ENCODE data around the gene KCNQ1.

Gene KCNQ1

GRCh38 chr11:2801711-2802388, 357.0 kb downstream of the KCNQ1 start:
- DNase-seq: no peak

DNA sequence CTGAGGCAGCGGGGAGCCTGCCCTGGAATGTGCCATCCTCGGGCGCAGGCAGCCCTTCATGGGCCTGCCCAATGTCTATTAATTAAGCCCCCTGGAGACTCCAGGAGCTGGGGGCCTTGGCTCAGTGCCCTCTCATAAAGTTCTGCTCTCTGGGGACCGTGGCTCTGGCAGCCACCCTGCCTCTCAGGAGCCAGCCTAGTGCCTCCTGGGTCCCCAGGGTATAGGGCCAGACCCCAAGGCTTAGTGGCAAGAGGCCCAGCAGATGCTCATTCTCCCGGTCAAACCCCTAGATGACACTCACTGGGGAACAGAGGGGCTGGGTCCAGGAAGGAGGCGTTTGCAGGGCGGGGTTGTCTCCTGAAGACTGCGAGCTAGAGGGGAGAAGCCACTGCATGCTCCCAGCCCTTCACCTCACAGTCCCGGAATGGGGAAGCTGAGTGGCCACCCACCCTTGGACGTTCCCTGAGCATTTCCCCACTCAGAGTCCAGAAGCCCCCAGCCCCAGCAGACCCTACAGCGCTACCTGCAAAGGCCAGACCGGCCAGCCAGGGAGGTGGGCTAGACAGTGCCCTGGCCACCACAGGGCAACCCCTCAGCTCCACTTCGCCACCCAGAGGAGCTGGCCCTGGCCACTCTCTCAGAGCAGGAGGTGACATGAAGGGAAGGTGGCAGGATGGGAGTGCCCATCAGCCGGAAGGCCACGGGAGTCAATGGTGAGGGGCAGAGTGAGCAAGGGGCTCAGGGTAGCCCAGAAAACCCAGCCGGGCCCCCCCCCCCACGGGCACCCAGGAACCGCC, 357.8 kb downstream of the KCNQ1 start:
- DNase-seq: no peak

- DNase-seq: no peak
These were observed 358.6 kb downstream of the KCNQ1 start for GRCh38 chr11:2803186-2804091.

- DNase-seq: no peak
These were observed 359.4 kb downstream of the KCNQ1 start for GRCh38 chr11:2804189-2804588.

DNA sequence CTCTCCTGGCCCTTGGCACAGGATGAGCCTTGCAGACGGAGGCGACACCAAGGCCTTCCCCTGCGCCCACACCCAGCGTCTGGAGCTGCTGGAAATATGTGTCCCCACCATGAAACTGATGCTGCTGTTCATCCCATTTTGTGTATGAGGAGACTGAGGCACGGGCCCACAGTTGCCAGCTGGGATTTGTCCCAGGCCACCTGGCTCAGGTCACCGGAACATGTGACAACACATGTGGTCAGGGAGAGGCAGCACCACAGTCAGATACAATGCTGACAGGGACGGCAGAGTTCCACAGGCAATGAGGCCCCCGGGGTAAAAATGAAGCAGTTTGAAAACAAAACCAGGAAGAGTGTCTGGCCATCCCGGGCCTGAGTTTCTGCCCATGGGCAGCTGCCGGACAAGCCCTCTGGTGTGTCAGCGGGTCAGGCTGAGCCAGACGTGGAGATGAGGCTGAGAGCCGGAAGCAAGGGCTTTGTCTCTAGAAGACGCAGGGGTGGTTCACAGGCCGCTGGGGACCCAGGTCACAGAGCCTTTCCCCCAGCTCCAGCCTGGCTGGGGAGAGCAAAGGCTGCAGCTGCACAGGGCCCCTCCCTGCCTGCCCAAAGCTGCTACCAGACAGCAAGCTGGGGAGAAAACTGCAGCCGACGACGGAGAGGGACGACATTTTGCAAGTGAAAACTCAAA, 360.0 kb downstream of the KCNQ1 start:
- no peak for DNase-seq

- no peak for DNase-seq
These were observed 360.7 kb downstream of the KCNQ1 start for GRCh38 chr11:2805388-2806056.

DNA sequence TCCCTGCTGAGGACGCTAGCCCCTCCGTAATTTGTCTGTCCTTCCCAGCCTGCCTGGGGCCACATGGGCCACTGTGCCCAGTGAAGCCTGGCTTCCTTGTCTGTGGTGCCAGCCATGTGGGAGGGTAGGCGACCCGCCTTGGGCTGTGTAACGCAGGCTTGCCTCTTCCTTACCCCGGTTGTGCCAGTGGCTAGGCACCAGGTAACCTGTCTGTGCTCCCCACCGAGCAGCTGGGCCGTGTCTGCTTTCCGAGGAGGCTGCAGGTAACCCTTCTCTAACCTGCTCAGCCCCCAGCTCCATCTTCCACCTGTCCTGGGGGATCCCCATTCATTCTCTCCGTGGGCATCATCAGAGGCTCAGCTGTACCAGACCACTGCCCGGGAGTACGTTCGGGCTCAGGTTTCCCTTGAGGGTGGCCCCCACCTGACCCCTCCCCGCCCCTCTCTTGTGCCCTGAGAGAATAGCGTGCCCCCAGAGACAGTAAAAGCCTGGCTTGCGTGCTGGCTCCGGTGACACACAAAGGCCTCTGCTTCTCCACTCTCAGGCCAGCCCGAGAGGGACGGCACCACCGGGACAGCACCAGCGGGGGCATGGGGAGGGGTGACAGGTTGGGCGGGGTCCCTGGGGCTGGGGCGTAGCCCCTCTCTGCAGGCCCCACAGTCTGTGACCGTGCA, 361.7 kb downstream of the KCNQ1 start:
- DNase-seq: no peak

GRCh38 chr11:2807025-2807681, 362.3 kb downstream of the KCNQ1 start:
- DNase-seq: no peak

DNA sequence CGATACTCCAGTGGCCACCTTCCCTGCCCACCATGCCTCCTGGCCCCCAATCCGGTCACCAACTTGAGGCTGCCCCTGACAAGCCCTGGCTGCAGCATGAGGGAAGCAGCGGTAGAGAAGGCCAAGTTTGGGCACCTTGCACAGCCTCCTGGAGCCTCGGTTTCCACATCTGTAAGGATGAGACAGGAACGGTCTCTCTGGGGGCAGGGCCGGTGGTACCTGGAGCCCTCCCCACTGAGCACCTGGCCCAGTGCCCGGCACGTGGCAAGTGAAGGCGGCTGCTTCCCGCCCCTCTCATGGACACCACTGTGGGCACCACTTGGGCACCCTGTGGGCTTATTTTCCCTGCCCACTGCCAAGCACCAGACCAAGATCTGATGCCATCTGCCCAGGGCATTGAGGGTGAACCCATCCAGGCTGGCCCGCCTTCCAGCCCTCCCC, 363.0 kb downstream of the KCNQ1 start:
- DNase-seq: no peak

DNA sequence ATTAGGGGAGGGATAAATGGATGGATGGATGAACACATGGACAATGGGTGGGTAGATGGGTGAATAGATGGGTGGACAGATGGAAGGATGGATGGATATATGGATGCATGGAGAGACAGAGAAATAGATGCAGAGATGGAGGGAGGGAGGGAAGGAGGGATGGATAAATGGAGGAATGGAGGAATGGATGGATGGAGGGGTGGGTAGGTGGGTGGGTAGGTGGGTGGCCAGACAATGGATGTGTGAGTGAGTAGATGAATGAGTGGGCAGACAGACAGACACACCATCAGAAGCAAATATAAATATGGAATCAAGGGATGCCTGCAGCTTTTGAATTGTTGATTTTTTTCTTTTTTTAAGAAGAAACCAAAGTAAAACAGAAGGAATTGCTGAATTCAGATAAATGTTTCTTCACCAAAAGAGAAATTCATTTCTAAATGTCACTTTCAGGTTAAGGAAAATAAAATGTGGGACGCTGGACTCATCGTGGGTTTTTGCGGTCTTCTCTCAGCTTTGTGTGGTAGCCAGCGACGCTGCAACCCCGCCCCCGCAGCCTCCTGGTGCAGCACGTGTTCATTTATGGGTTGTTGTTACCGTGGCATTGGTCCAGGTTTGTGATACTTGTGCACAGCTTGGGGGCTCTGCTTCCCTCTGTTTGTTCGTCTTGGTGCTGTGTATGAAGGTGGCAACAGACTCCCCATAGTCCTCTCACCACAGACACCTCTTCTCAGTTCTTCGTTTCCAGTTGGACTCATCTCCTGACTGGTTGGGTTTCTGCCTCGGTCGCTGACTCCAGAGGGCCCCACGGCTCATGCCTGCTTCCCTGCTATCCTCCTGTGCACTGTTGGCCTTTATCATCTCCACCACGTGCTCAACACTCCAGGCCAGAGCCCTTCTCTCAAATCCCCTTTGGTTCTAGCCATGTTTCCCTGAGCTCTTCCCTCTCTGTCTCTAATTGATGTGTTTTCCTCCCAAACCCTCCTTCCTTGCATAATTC, 364.3 kb downstream of the KCNQ1 start:
- DNase-seq: no peak

DNA sequence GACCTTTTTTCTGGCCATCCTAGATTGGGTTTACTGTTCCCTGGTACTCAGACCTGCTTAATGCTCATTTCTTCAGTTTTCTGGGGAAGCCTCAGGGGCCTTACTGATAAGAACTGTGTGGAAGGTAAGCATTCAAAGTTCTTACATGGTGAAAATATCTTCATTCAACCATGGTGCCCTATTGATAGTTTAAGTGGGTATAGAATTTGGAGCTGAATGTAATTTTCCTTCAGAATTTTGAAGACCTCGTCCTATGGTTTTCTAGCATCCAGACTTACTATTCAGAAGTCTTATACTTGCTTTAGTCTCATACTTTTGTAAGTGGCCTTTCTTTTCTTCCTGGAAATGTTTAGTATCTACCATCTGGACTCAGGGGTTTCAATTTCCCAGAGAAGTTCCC, 365.0 kb downstream of the KCNQ1 start:
- no peak for DNase-seq

- no peak for DNase-seq
These were observed 365.8 kb downstream of the KCNQ1 start for GRCh38 chr11:2810411-2811205.

DNA sequence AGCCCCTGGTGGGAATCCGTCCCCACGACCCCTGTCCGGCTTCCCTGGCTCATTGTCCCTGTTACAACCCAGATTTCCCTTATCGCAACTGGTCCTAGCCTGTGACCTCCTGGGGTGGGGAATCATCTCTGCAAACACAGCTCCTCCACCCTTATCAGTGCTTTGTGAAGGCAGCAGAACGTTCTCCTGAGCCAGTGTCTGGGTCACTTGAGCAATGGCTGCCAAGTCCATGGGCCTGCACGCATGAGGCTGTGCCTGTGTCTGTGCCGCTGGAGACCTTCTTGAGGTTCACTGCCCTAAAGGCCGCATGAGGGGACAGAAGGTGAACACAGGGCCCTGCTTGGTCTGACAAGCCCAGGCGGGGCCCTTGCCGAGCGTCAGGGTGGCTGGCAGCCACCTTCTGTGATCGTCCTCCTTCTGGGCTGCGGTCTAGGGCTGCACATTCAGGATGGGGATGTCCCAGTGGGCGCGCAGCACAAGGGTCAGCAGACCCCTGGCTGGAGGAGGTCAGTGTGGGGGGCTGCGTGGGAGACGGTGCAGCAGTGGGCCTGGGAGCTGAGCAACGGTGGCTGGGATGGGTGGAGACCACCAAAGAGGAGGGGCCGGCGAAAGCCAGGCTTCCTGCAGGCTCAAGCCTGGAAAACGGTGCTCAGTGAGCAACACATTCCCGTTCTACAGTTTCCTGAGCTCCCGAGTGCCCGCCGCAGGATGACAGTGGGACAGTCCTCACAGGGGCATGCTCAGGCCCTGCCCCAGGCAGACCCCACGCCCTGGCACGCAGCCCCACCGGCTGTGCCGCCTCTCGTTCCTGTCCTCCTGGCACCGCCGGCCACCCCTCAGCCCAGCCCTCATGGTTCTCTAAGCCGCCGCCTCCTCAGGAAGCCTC, 366.6 kb downstream of the KCNQ1 start:
- DNase-seq: no peak

DNA sequence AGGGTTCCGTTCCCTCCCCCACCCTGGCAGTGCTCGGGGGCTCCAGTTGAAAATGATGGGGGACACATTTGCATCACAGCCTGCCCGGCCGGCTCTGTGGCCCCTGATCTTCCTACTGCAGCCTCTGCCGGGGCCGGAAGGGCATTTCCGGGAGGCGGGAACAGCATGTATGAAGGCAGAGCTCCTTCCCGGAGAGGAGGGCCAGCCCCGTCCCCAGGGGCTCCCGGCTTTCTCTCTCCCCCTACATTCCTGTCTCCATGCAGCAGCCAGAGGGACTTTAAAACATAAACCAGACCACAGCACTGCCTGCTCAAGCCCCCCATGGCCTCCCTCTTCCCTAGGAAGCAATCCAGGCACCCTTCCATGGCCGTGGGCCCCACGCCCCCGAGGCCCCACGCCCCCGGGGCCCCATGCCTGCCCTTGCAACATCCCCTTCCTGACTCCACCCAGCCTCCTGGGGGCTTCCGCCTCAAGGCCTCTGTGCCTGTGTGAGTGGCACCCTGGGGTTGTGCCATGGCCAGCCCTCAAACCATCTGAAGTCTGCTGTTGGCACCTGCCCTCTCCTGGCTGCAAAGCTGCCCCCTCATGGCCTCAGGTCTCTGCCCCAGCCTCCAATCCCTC, 367.7 kb downstream of the KCNQ1 start:
- DNase-seq: no peak

DNA sequence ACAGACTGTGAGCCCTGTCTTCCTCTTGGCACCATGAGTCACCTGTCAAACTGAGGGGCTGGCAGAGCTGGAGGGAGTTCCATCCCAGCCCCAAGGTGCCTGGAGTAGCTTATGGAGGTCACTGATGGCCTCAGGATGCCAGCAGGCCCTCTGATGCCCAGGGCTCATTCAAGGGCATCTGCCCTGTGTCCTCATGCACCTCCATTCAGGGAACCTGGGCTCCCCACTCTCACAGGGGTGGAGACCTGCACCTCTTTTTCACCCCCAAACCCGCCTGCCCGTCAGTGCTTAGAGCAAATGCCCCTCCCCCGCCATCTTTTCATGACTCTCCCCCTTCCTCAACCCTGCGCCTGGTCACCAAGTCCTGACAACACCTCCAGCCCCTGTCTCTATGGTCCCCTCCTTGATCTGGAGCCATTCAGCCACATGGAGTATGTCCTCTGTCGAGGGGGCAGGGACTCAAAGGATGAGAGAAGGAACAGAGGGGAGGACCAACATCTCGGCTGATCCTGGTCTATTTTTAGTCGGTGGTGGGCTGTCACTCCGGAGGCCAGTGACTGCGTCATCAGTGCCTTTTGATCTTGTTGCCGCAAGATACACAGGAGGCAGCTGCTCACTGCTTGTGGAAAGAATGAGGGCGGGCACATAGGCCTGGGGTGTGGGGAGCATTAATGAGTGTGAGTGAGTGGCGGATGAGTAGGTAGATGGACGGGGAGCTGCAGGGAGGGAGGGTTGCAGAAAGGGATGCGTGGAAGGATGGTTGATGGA, 368.5 kb downstream of the KCNQ1 start:
- DNase-seq: no peak

- no peak for DNase-seq
These were observed 369.2 kb downstream of the KCNQ1 start for GRCh38 chr11:2813968-2814367.
